A549 (cell line): ENCODE results near the gene METTL14. TPM values are rescaled to one million over a fixed set of nuclear protein-coding genes. Genes with fewer than 3 reads are reported as not detected.

Experiments
- ATAC-seq, 2 experiments: fragments of 200-7000 bp in 1 of 2; fragments of >200 bp in 1 of 2; cut with Nextera tagmentation in 1 of 2; cut with Tn5 transposase in 1 of 2; 3 replicates each; pipeline versions ENCODE4 v1.8.0 to v1.9.1; 2018 to 2020; ENCODE audit warnings: mild to moderate bottlenecking in 1 of 2, moderate library complexity in 1 of 2
- CTCF ChIA-PET: fragments of 300-600 bp; sonication (Branson Sonifier 250); formaldehyde crosslinking; extraction: SDS; loops from one replicate; lab custom pipeline; 2021; ENCODE audit warnings: antibody characterized with exemption, inconsistent platforms; lab: Yijun Ruan, JAX
- POLR2A ChIA-PET: fragments of 350-600 bp; formaldehyde crosslinking; extraction: SDS; loops from one replicate; lab custom pipeline; 2021; ENCODE audit warnings: antibody characterized with exemption, inconsistent platforms; lab: Yijun Ruan, JAX
- DNase-seq, 2 experiments: peaks; one replicate each; pipeline versions ENCODE4 v3.0.0 to v3.0.0-alpha.2; 2011 to 2016; ENCODE audit warnings: low read depth in 1 of 2, low spot score in 1 of 2
- FAIRE-seq: peaks from 2 replicates; lab custom pipeline; 2011; peaks lifted over from hg19 to GRCh38; lab: Jason Lieb, UNC
- H3K27ac ChIP-seq, 2 experiments: fragments of >200 bp; sonication (Bioruptor Twin); formaldehyde crosslinking; 3 replicates each; pipeline ENCODE4 v1.5.1; 2016 to 2017
- H3K4me1 ChIP-seq: fragments of >200 bp; sonication (Bioruptor Twin); formaldehyde crosslinking; 3 replicates; pipeline ENCODE4 v1.6.1; 2016
- H3K4me2 ChIP-seq: fragments of >200 bp; sonication (Bioruptor Twin); formaldehyde crosslinking; 3 replicates; pipeline ENCODE4 v1.6.1; 2016
- H3K4me3 ChIP-seq: fragments of >200 bp; sonication (Bioruptor Twin); formaldehyde crosslinking; 3 replicates; pipeline ENCODE4 v1.5.1; 2016
- H3K9me3 ChIP-seq: fragments of >200 bp; sonication (Bioruptor Twin); formaldehyde crosslinking; 3 replicates; pipeline ENCODE4 v1.6.1; 2016
- BCL3 ChIP-seq: fragments of >200 bp; sonication (Bioruptor Twin); formaldehyde crosslinking; IDR thresholded peaks from 3 replicates; pipeline ENCODE4 v1.6.1; 2016
- CBX8 ChIP-seq: fragments of 200-600 bp; sonication (generic); IDR thresholded peaks from 2 replicates; pipeline ENCODE4 v1.6.1; 2016
- CEBPB ChIP-seq, 2 experiments: fragments of >200 bp in 1 of 2; sonication (Bioruptor Twin) in 1 of 2; formaldehyde crosslinking in 1 of 2; IDR thresholded peaks; 2 replicates each; pipeline ENCODE4 v1.6.1; 2012 to 2016
- CTCF ChIP-seq: fragments of >200 bp; sonication (Bioruptor Twin); formaldehyde crosslinking; IDR thresholded peaks from 3 replicates; pipeline ENCODE4 v1.5.1; 2016
- ELK1 ChIP-seq: fragments of 150-350 bp; IDR thresholded peaks from 2 replicates; pipeline ENCODE4 v1.6.1; 2014; ENCODE audit warnings: low read depth, mild to moderate bottlenecking, low read length
- FOXS1 ChIP-seq: fragments of 250-450 bp; sonication (Bioruptor Pico); IDR thresholded peaks from 2 replicates; pipeline ENCODE4 v1.5.0; 2020; ENCODE audit warnings: mild to moderate bottlenecking, moderate library complexity
- GATA3 ChIP-seq: IDR thresholded peaks from 2 replicates; pipeline ENCODE4 v1.6.1; 2012; ENCODE audit warnings: borderline replicate concordance
- HDAC2 ChIP-seq: fragments of 200-600 bp; sonication (generic); IDR thresholded peaks from 2 replicates; pipeline ENCODE4 v1.6.1; 2016
- HEYL ChIP-seq: fragments of 250-450 bp; sonication (Bioruptor Pico); IDR thresholded peaks from 2 replicates; pipeline ENCODE4 v1.8.0; 2021; ENCODE audit warnings: mild to moderate bottlenecking, moderate library complexity
- HOXB5 ChIP-seq: fragments of 250-450 bp; sonication (Bioruptor Pico); IDR thresholded peaks from 2 replicates; pipeline ENCODE4 v1.5.0; 2020; ENCODE audit warnings: mild to moderate bottlenecking, moderate library complexity
- JUN ChIP-seq, 2 experiments: fragments of >200 bp; sonication (Bioruptor Twin); formaldehyde crosslinking; IDR thresholded peaks; 2 replicates in 1 of 2; 3 replicates in 1 of 2; pipeline ENCODE4 v1.6.1; 2016 to 2017
- KDM5A ChIP-seq: fragments of 200-600 bp; sonication (generic); IDR thresholded peaks from 2 replicates; pipeline ENCODE4 v1.6.1; 2016; ENCODE audit warnings: antibody characterized with exemption, mild to moderate bottlenecking
- MAFK ChIP-seq: fragments of 450-650 bp; IDR thresholded peaks from 2 replicates; pipeline ENCODE4 v1.6.1; 2014; ENCODE audit not compliant: partially characterized antibody
- MAX ChIP-seq: IDR thresholded peaks from 2 replicates; pipeline ENCODE4 v1.6.1; 2012
- MAZ ChIP-seq: fragments of 150-350 bp; IDR thresholded peaks from 2 replicates; pipeline ENCODE4 v1.6.1; 2014; ENCODE audit warnings: antibody characterized with exemption, low read depth, low read length, borderline replicate concordance
- MYC ChIP-seq: IDR thresholded peaks from 2 replicates; pipeline ENCODE4 v1.6.1; 2012; ENCODE audit warnings: mild to moderate bottlenecking, inconsistent platforms, low read length, improper control_type of control experiment, borderline replicate concordance
- NFE2L2 ChIP-seq: fragments of 150-350 bp; conservative IDR thresholded peaks from 2 replicates; pipeline ENCODE4 v1.6.1; 2014; ENCODE audit warnings: low read length
- NR3C1 ChIP-seq: fragments of >200 bp; sonication (Bioruptor Twin); formaldehyde crosslinking; IDR thresholded peaks from 3 replicates; pipeline ENCODE4 v1.6.1; 2017
- PHF8 ChIP-seq: fragments of 200-600 bp; sonication (generic); IDR thresholded peaks from 2 replicates; pipeline ENCODE4 v1.6.1; 2016; ENCODE audit warnings: low read depth, mild to moderate bottlenecking, antibody characterized with exemption, moderate library complexity, borderline replicate concordance
- POLR2AphosphoS2 ChIP-seq: conservative IDR thresholded peaks from 2 replicates; pipeline ENCODE4 v1.6.1; 2012; ENCODE audit warnings: low read length, improper control_type of control experiment, inconsistent platforms
- RAD21 ChIP-seq, 2 experiments: fragments of >200 bp in 1 of 2; sonication (Bioruptor Twin) in 1 of 2; formaldehyde crosslinking in 1 of 2; IDR thresholded peaks in 1 of 2; conservative IDR thresholded peaks in 1 of 2; 2 replicates in 1 of 2; 3 replicates in 1 of 2; pipeline ENCODE4 v1.6.1; 2012 to 2018; ENCODE audit warnings: inconsistent platforms in 1 of 2
- RARB ChIP-seq: fragments of 250-450 bp; sonication (Bioruptor Pico); IDR thresholded peaks from 2 replicates; pipeline ENCODE4 v1.8.0; 2021; ENCODE audit warnings: mild to moderate bottlenecking, moderate library complexity
- RCOR1 ChIP-seq: fragments of 150-350 bp; IDR thresholded peaks from 2 replicates; pipeline ENCODE4 v1.6.1; 2014; ENCODE audit warnings: antibody characterized with exemption, low read length, low read depth
- RNF2 ChIP-seq: fragments of 200-600 bp; sonication (generic); IDR thresholded peaks from 2 replicates; pipeline ENCODE4 v1.6.1; 2016; ENCODE audit warnings: low read depth, mild to moderate bottlenecking, antibody characterized with exemption, moderate library complexity, borderline replicate concordance
- SREBF2 ChIP-seq: fragments of 450-650 bp; IDR thresholded peaks from 2 replicates; pipeline ENCODE4 v1.6.1; 2014; ENCODE audit warnings: mild to moderate bottlenecking, moderate library complexity
- ZC3H11A ChIP-seq: fragments of 450-650 bp; IDR thresholded peaks from 2 replicates; pipeline ENCODE4 v1.6.1; 2014; ENCODE audit warnings: antibody characterized with exemption, mild to moderate bottlenecking
- ZFP36 ChIP-seq: fragments of 450-650 bp; IDR thresholded peaks from 2 replicates; pipeline ENCODE4 v1.6.1; 2014; ENCODE audit warnings: borderline replicate concordance; ENCODE audit not compliant: partially characterized antibody
- WGBS: methylation state at CpG from one replicate; pipeline ENCODE4 v1.1.6; 2017; ENCODE audit errors: missing lambda C conversion rate; 5-methylcytosine and 5-hydroxymethylcytosine counted together
- polyA plus RNA-seq, 4 experiments: library from polyadenylated mRNA; depleted of rRNA in 3 of 4; stranded (reverse); fragments of >200 nt; fragmentation: RNase III in 1 of 4; extraction: RNeasy Plus Mini Kit Qiagen cat#74134 plus additional on column Dnase treatment in 1 of 4; gene quantifications; 2 replicates in 3 of 4; 3 replicates in 1 of 4; pipeline ENCODE4 v1.2.3, GENCODE V29; 2011 to 2017

The METTL14 gene
- polyA plus RNA-seq, 2 of the 4 experiments (the other 2 are of a cell fraction) = 20.9 to 25.2 TPM

GRCh38 chr4:118727360-118727759 is 42.2 kb downstream of the METTL14 start:
- no peak overlapping the region for H3K4me3 ChIP-seq
- FAIRE-seq = no peak
- no peaks in the 10 kb centered on the region for H3K9me3 ChIP-seq
- H3K4me1 ChIP-seq = no peaks in the 10 kb centered on the region
- no peak for DNase-seq
- POLR2A ChIA-PET = no interaction called here
- TF ChIP-seq BCL3 (no peak), GATA3 (no peak), PHF8 (no peak), NFE2L2 (no peak), HDAC2 (no peak), HEYL (no peak), NR3C1 (no peak), RCOR1 (no peak), MAZ (no peak), ELK1 (no peak), RNF2 (no peak), CEBPB (IDR thresholded peaks at IDR 0.05) (no peak), HOXB5 (CRISPR knock-in tag) (no peak), MAFK (no peak), CBX8 (no peak), JUN (IDR thresholded peaks at IDR 0.05) (no peak), CTCF (no peak)
- ATAC-seq = no peak
- H3K27ac ChIP-seq = no peak overlapping the region
- WGBS = 14% methylated on average over 1 of the region's 1 CpG
- CTCF ChIA-PET = interaction anchor here (0.8 to 1.1 kb wide), 2 partner anchors 102 to 242 kb away, joined by 3 read pairs; no protein-coding TSS in a partner anchor
- H3K4me2 ChIP-seq = no peak overlapping the region

GRCh38 chr4:118729287-118730286 is 44.4 kb downstream of the METTL14 start:
- no peak overlapping the region for H3K4me2 ChIP-seq
- no peak for DNase-seq
- no peaks in the 10 kb centered on the region for H3K9me3 ChIP-seq
- no peak for FAIRE-seq
- ChIA-PET POLR2A (no interaction called here), CTCF (no interaction called here)
- H3K27ac ChIP-seq = no peak overlapping the region
- no peak overlapping the region for H3K4me3 ChIP-seq
- TF ChIP-seq FOXS1 (no peak), RAD21 (conservative IDR thresholded peaks at IDR 0.05 in 1 of 2, IDR thresholded peaks at IDR 0.05 in 1 of 2) (no peak), SREBF2 (no peak), RARB (CRISPR knock-in tag) (no peak), POLR2AphosphoS2 (no peak), KDM5A (no peak), RCOR1 (no peak), ZC3H11A (no peak), MAX (no peak), MYC (no peak), NR3C1 (no peak), ZFP36 (no peak)
- ATAC-seq = no peak
- H3K4me1 ChIP-seq = no peaks in the 10 kb centered on the region
- WGBS = 87% methylated on average over 6 of the region's 6 CpGs
